K562 (cell line): ENCODE data around the gene SEPTIN1. TPM values are rescaled to one million over a fixed set of nuclear protein-coding genes. Genes with fewer than 3 reads are reported as not detected.

Experiments
- CBX3 ChIP-seq, 2 experiments: IDR thresholded peaks; 1 replicate in 1 of 2; 2 replicates in 1 of 2; pipeline ENCODE4 v1.6.1; 2012; ENCODE audit warnings: inconsistent platforms in 2 of 2, low read length in 2 of 2, borderline replicate concordance in 1 of 2, control low read depth in 1 of 2
- CREB1 ChIP-seq, 2 experiments: sonication (generic) in 1 of 2; formaldehyde crosslinking in 1 of 2; IDR thresholded peaks; 2 replicates each; pipeline versions ENCODE4 v1.6.1 to v1.8.0; 2012 to 2022; ENCODE audit warnings: inconsistent platforms in 1 of 2, mild to moderate bottlenecking in 1 of 2, missing genetic modification reagents in 1 of 2, moderate library complexity in 1 of 2
- EP300 ChIP-seq: IDR thresholded peaks from 2 replicates; pipeline ENCODE4 v1.6.1; 2012; ENCODE audit warnings: low read length, improper control_type of control experiment
- HDGF ChIP-seq: fragments of 450-650 bp; IDR thresholded peaks from 2 replicates; pipeline ENCODE4 v1.6.1; 2016
- KLF16 ChIP-seq: IDR thresholded peaks from 2 replicates; pipeline ENCODE4 v1.6.1; 2016; ENCODE audit warnings: antibody characterized with exemption
- LCOR ChIP-seq: sonication (generic); formaldehyde crosslinking; IDR thresholded peaks from 2 replicates; pipeline ENCODE4 v1.8.0; 2022; ENCODE audit warnings: mild to moderate bottlenecking, missing genetic modification reagents
- MAFK ChIP-seq: IDR thresholded peaks from 2 replicates; pipeline ENCODE4 v1.6.1; 2011; ENCODE audit warnings: low read length, improper control_type of control experiment
- RBM39 ChIP-seq: fragments of 200-400 bp; formaldehyde crosslinking; optimal IDR thresholded peaks from 2 replicates; pipeline ENCODE3; 2018; ENCODE audit warnings: low read depth, low read length
- RCOR1 ChIP-seq, 2 experiments: IDR thresholded peaks; 2 replicates each; pipeline ENCODE4 v1.6.1; 2012; ENCODE audit warnings: low read depth in 2 of 2, low read length in 2 of 2, borderline replicate concordance in 1 of 2, improper control_type of control experiment in 1 of 2
- SAFB2 ChIP-seq: fragments of 200-400 bp; formaldehyde crosslinking; IDR thresholded peaks from 2 replicates; pipeline ENCODE4 v1.6.1; 2018; ENCODE audit warnings: borderline replicate concordance, low read length, low read depth, moderate library complexity; ENCODE audit not compliant: severe bottlenecking
- YY1 ChIP-seq, 3 experiments: IDR thresholded peaks; 2 replicates each; pipeline ENCODE4 v1.6.1; 2011; ENCODE audit warnings: low read length in 2 of 3, mild to moderate bottlenecking in 2 of 3, moderate library complexity in 2 of 3, borderline replicate concordance in 1 of 3, control low read depth in 1 of 3, low read depth in 1 of 3; ENCODE audit not compliant: insufficient read depth in 3 of 3, insufficient replicate concordance in 2 of 3, control insufficient read depth in 1 of 3, insufficient read length in 1 of 3; ENCODE audit errors: extremely low read depth in 1 of 3
- ZBTB43 ChIP-seq: sonication (generic); formaldehyde crosslinking; IDR thresholded peaks from 2 replicates; pipeline ENCODE4 v1.8.0; 2023; ENCODE audit warnings: mild to moderate bottlenecking, missing genetic modification reagents
- ZNF740 ChIP-seq, 3 experiments: fragments of 200-800 bp in 1 of 3; sonication (Bioruptor generic) in 1 of 3; sonication (generic) in 1 of 3; formaldehyde crosslinking in 1 of 3; IDR thresholded peaks; 2 replicates each; pipeline versions ENCODE4 v1.6.1 to v1.8.0; 2016 to 2022; ENCODE audit warnings: mild to moderate bottlenecking in 2 of 3, missing compliant biosample characterization in 2 of 3, missing genetic modification characterization in 2 of 3, missing genetic modification reagents in 1 of 3
- polyA plus RNA-seq, 8 experiments: library from polyadenylated mRNA; depleted of rRNA in 4 of 8; stranded (reverse) in 5 of 8; unstranded in 3 of 8; fragments of >200 nt; fragmentation: Nextera tagmentation in 2 of 8; fragmentation: Illumina TruSeq in 1 of 8; extraction: Ambion mirVana in 2 of 8; extraction: Trizol in 1 of 8; gene quantifications; 2 replicates each; pipeline versions ENCODE4 v1.2.1 to v1.2.3, GENCODE V29; 2011 to 2014; ENCODE audit warnings: inconsistent platforms in 1 of 8, missing spikeins in 1 of 8
- total RNA-seq, 7 experiments: library from RNA; depleted of rRNA in 6 of 7; stranded (reverse); fragments of >200 nt in 6 of 7; fragmentation: Illumina TruSeq in 2 of 7; extraction: Trizol in 2 of 7; gene quantifications; 2 replicates each; pipeline versions ENCODE4 v1.2.1 to v1.2.3, GENCODE V29; 2011 to 2021; ENCODE audit warnings: low replicate concordance in 1 of 7
- TF ChIP-seq, protein P1 (sequence below): IDR thresholded peaks from 2 replicates; pipeline ENCODE4 v1.6.1; 2011; ENCODE audit warnings: borderline replicate concordance, low read depth, mild to moderate bottlenecking, moderate library complexity, low read length; ENCODE audit not compliant: insufficient read depth, poor library complexity, severe bottlenecking
- TF ChIP-seq, protein P2 (sequence below): fragments of 450-650 bp; IDR thresholded peaks from 2 replicates; pipeline ENCODE4 v1.6.1; 2018; ENCODE audit warnings: mild to moderate bottlenecking, low read depth; ENCODE audit not compliant: partially characterized antibody

The SEPTIN1 gene
- total and polyA plus RNA-seq, 9 of the 15 experiments (the other 6 are each of a cell fraction or from before 2014, with no cell fraction given), result 0.23 to 5.6 (median 1.7) TPM; not detected in 1

DNA sequence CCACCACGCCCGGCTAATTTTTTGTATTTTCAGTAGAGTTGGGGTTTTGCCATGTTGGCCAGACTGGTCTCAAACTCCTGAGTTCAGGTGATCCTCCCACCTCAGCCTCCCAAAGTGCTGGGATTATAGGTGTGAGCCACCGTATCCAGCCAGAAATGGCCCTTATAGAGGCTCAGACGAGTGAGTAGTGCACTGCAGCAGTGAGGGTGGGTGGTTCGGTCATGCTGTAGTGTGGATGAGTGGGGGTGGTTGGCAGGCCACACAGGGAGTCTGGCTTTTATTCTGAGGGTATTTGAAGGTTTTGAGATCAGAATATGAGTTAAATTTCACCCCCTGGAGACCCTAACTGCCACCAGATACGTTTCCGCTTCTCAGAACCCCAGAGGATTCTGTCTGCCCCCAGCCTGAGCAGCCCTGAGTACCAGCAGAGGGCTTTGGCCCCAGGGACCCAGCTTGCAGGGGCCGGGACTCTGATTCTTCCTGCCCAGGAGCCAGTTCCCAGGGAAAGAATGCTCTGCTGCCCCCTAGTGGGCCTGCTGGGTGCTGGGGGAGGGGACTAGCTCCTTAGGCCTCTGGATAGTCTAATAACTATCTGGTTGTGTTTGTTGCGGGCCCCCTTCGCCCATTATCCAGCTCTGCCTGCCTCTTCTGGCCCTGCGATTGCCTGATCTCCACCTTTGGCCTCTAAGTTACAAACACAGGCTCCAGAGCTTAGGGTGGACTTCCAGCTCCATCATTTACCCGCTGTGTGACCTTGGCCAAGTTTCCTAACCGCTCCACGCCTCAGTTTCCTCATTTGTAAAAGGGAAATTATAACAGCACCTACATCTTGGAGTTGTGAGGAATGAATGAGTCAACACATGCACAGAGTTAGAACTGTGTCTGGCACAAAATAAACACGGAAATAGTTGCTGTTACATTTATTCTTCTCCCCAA lies 27.0 kb upstream of the SEPTIN1 start (continued):
- TF ChIP-seq, protein P1, sequence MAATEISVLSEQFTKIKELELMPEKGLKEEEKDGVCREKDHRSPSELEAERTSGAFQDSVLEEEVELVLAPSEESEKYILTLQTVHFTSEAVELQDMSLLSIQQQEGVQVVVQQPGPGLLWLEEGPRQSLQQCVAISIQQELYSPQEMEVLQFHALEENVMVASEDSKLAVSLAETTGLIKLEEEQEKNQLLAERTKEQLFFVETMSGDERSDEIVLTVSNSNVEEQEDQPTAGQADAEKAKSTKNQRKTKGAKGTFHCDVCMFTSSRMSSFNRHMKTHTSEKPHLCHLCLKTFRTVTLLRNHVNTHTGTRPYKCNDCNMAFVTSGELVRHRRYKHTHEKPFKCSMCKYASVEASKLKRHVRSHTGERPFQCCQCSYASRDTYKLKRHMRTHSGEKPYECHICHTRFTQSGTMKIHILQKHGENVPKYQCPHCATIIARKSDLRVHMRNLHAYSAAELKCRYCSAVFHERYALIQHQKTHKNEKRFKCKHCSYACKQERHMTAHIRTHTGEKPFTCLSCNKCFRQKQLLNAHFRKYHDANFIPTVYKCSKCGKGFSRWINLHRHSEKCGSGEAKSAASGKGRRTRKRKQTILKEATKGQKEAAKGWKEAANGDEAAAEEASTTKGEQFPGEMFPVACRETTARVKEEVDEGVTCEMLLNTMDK, result peak; percentile 97
- TF ChIP-seq SAFB2 (no peak), KLF16 (peak; percentile 57; the same call in 1 of the 2 replicates), CREB1 (IDR thresholded peaks at IDR 0.05) (no peak), CREB1 (CRISPR knock-in tag; IDR thresholded peaks at IDR 0.05) (0 out of 2 replicates have a peak, but pooled peaks have one; percentile 17), HDGF (0 out of 2 replicates have a peak, but pooled peaks have one; percentile 20), EP300 (peak; percentile 36; the same call in 1 of the 2 replicates), ZNF740 (CRISPR knock-in tag; IDR thresholded peaks at IDR 0.05) (0 out of 2 replicates have a peak, but pooled peaks have one; percentile 51), ZNF740 (tag; IDR thresholded peaks at IDR 0.05) (no peak), YY1 (IDR thresholded peaks at IDR 0.05; ENCODE audit: borderline replicate concordance in 1 of 3, control insufficient read depth in 1 of 3, extremely low read depth in 1 of 3, insufficient read depth in 3 of 3, insufficient read length in 1 of 3, insufficient replicate concordance in 2 of 3, low read depth in 1 of 3, low read length in 2 of 3) (peak in 2 of 3 experiments; percentile 39 to 40), ZBTB43 (0 out of 2 replicates have a peak, but pooled peaks have one; percentile 56), MAFK (0 out of 2 replicates have a peak, but pooled peaks have one; percentile 9), RCOR1 (IDR thresholded peaks at IDR 0.05; ENCODE audit: borderline replicate concordance in 1 of 2, low read depth in 2 of 2, low read length in 2 of 2) (peak in 1 of 2 experiments; percentile 63; a peak in 1 of 4 replicates), LCOR (0 out of 2 replicates have a peak, but pooled peaks have one; percentile 48), RBM39 (peak; percentile 62), CBX3 (IDR thresholded peaks at IDR 0.05; ENCODE audit: borderline replicate concordance in 1 of 2, low read length in 2 of 2) (peak in 1 of 2 experiments; percentile 45; a peak in 1 of 3 replicates)
- TF ChIP-seq, protein P2, sequence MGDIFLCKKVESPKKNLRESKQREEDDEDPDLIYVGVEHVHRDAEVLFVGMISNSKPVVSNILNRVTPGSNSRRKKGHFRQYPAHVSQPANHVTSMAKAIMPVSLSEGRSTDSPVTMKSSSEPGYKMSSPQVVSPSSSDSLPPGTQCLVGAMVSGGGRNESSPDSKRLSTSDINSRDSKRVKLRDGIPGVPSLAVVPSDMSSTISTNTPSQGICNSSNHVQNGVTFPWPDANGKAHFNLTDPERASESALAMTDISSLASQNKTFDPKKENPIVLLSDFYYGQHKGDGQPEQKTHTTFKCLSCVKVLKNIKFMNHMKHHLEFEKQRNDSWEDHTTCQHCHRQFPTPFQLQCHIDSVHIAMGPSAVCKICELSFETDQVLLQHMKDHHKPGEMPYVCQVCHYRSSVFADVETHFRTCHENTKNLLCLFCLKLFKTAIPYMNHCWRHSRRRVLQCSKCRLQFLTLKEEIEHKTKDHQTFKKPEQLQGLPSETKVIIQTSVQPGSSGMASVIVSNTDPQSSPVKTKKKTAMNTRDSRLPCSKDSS, result no peak
